Activated naive CD8-positive, alpha-beta T cell (primary cell): ENCODE results near the gene CDKN1C.

Source experiments
- H3K27ac Mint-ChIP-seq: one replicate; pipeline ENCODE4 v1.8.0; 2021; ENCODE audit warnings: mixed read lengths
- H3K27me3 Mint-ChIP-seq: one replicate; pipeline ENCODE4 v1.8.0; 2021; ENCODE audit warnings: mixed read lengths
- H3K36me3 Mint-ChIP-seq: one replicate; pipeline ENCODE4 v1.8.0; 2021; ENCODE audit warnings: mixed read lengths
- H3K4me1 Mint-ChIP-seq: one replicate; pipeline ENCODE4 v1.8.0; 2021; ENCODE audit warnings: low read depth, mixed read lengths
- H3K4me3 Mint-ChIP-seq: one replicate; pipeline ENCODE4 v1.8.0; 2021; ENCODE audit warnings: mild to moderate bottlenecking, mixed read lengths
- H3K9me3 Mint-ChIP-seq: one replicate; pipeline ENCODE4 v1.8.0; 2021; ENCODE audit warnings: low read depth, mixed read lengths

The CDKN1C gene

DNA sequence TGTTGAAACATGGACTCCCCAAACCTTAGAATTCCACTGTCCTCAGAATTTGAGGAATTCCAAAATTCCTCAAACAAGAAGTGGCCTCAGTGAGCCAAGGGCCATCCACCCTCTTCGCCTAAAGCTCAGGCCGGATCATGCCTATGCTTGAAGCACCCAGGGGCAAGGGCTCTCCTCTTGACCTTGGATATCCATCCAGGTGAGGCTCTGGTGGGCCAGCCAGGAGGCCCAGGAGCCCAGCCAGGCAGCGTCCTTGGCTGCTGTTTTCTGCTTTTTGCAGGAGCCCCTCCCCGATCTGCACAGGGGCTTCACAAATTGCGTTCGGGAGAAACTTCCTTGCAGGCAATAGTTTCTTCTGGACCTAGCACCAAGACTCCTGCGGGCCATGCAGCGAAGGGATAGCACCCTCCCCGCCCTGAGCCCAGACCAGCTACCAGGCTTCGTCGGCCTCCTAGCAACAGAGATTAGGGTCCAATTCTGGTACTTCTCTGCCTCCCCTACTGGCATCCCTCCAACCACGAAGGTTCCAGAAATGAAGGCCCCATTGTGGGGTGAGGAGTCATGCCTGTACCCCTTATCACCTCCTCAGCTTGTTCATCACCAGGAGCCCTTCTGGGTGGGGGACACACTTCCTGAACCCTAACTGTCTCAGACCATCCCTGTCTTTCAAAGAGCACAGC is 41.7 kb upstream of the CDKN1C start:
- H3K4me3 Mint-ChIP-seq, result no peak overlapping the region
- no peaks in the 10 kb centered on the region for H3K27me3 Mint-ChIP-seq
- H3K36me3 Mint-ChIP-seq, result no peaks in the 10 kb centered on the region
- peaks cover 17% of the 10 kb centered on the region for H3K4me1 Mint-ChIP-seq
- no peak overlapping the region for H3K27ac Mint-ChIP-seq
- H3K9me3 Mint-ChIP-seq, result no peaks in the 10 kb centered on the region

DNA sequence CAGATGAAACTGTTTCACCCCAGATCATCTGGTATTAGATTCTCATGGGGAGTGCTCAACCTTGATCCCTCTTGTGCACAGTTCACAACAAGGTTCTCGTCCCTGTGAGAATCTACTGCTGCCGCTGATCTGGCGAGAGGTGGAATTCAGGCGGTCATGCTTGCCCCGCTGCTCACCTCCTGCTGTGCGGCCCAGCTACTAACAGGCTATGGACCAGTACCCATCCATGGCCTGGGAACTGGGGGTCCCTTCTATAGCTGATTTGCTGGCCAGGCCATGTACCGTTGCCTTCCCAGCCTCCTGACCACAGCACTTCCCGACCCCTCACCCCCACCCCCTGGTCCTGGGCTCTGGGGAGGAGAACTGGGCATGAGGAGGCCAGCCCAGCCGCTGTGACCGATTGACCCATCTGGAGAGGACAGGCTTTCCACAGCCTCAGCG is 41.1 kb upstream of the CDKN1C start:
- Mint-ChIP-seq H3K9me3 (no peaks in the 10 kb centered on the region), H3K36me3 (no peaks in the 10 kb centered on the region), H3K4me1 (peaks cover 17% of the 10 kb centered on the region), H3K27me3 (no peaks in the 10 kb centered on the region), H3K4me3 (no peak overlapping the region), H3K27ac (no peak overlapping the region)

- Mint-ChIP-seq H3K9me3 (no peaks in the 10 kb centered on the region), H3K27me3 (no peaks in the 10 kb centered on the region), H3K36me3 (no peaks in the 10 kb centered on the region), H3K27ac (no peak overlapping the region), H3K4me1 (peaks cover 14% of the 10 kb centered on the region), H3K4me3 (no peak overlapping the region)
Observed at GRCh38 chr11:2924821-2925675, 39.5 kb upstream of the CDKN1C start.

GRCh38 chr11:2924381-2924780 is 38.8 kb upstream of the CDKN1C start:
- H3K4me1 Mint-ChIP-seq, result peaks cover 11% of the 10 kb centered on the region
- no peaks in the 10 kb centered on the region for H3K9me3 Mint-ChIP-seq
- no peak overlapping the region for H3K4me3 Mint-ChIP-seq
- H3K27ac Mint-ChIP-seq, result no peak overlapping the region
- H3K27me3 Mint-ChIP-seq, result no peaks in the 10 kb centered on the region
- H3K36me3 Mint-ChIP-seq, result no peaks in the 10 kb centered on the region

DNA sequence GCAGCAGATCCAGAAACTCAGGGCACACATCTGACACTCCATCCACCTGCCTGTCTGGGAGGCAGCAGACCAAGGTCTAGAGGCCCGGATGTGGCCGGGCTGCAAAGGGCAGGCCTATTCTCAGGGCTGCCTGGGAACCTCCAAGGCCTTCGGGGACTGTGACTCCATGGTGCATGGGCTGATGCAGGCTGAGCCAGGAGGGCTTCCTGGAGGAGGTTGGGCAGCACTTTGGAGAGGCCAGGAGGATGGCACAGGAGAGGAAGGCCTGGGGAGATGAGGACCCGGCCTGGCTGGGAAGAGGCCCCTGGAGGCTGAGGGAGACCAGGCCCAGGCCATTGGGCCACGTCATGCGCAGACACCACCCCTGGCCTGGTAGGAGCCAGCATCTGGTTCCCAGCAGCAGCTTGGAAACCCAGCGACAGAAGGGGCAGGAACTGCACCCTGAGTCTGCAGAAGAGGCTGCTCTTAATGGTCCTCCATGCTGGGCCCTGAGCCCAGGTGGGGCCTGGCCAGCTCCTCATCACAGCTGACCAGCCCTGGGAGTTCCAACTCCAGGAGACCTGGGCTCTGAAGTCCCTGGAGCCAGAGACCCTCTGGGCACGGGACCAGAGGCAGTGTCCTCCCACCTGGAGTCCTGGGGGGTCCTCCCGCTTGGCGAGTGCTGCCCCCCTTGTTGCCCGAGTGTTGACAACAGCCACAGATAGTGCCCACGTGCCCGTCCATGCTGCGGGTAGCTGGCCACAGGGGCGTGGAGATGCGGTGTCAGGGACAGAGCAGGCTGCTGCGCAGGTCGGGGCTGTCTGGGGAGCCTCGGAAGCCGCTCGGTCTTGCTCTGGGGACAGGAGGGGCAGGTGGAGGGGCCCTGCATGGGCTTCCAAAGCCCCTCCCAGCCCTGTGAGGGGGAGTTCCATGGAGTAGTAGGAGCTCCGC is 38.1 kb upstream of the CDKN1C start:
- Mint-ChIP-seq H3K4me1 (peaks cover 8% of the 10 kb centered on the region), H3K36me3 (no peaks in the 10 kb centered on the region), H3K27ac (no peak overlapping the region), H3K4me3 (no peak overlapping the region), H3K27me3 (no peaks in the 10 kb centered on the region), H3K9me3 (no peaks in the 10 kb centered on the region)

DNA sequence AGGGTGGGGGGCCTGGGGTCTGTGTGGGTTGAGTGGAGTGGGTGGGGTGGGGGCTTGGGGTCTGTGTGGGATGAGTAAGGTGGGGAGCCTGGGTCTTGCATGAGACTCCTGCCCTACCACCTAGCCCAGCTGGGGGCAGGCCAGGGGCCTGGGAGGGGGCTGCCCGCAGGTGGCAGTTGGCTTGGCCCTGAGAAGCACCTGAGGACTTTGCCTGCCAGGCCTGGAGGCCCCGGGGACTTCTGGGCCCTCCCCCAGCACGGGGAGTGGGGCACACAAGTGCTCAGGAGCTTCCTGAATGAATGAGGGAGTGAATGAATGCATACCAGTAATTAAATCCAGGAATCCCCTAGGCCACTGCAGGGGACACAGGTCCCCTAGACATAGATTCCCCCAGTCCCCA is 37.1 kb upstream of the CDKN1C start:
- H3K36me3 Mint-ChIP-seq, result no peaks in the 10 kb centered on the region
- H3K9me3 Mint-ChIP-seq, result no peaks in the 10 kb centered on the region
- H3K4me3 Mint-ChIP-seq, result no peak overlapping the region
- no peak overlapping the region for H3K27ac Mint-ChIP-seq
- H3K27me3 Mint-ChIP-seq, result no peaks in the 10 kb centered on the region
- H3K4me1 Mint-ChIP-seq, result no peaks in the 10 kb centered on the region

DNA sequence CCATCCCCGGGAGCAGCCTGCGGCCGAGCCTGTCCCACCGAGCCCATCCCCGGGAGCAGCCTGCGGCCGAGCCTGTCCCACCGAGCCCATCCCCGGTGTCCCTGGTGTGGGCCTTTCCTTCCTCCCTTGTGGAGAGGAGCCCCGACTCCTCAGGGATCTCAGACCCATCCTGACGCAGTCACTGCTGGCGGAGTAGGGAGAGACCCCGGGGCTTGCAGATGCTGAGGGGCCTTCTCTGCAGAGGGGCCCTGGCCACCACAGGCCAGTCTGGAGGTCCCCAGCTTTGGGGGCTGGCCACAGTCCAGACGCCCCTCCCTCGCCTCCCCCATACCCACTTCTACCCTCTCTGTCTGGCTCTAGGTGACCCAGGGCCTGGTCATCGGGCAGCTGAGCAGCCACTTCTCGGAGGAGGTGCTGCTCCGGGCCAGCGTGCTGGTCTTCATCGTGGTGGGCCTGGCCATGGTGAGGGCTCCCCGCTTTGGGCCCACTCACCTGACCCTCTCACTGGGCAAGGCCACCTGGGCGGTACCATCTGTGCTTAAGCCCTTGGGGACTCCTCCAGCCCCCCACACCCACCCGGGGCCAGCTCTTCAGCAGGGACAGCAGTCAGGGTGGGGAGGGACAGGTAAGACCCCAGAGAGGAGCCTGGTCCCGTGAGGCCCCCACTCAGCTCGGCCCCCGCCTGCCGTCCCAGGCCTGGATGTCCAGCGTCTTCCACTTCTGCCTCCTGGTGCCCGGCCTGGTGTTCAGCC is 36.3 kb upstream of the CDKN1C start:
- Mint-ChIP-seq H3K4me1 (no peaks in the 10 kb centered on the region), H3K27me3 (no peaks in the 10 kb centered on the region), H3K9me3 (no peaks in the 10 kb centered on the region)

GRCh38 chr11:2921261-2921660 is 35.7 kb upstream of the CDKN1C start:
- no peak overlapping the region for H3K4me3 Mint-ChIP-seq
- H3K36me3 Mint-ChIP-seq, result no peaks in the 10 kb centered on the region
- no peaks in the 10 kb centered on the region for H3K27me3 Mint-ChIP-seq

More for the DNA sequence above, 36.3 kb upstream of the CDKN1C start:
- H3K4me3 Mint-ChIP-seq, result no peak overlapping the region
- H3K36me3 Mint-ChIP-seq, result no peaks in the 10 kb centered on the region
- no peak overlapping the region for H3K27ac Mint-ChIP-seq

GRCh38 chr11:2920343-2920742 is 34.8 kb upstream of the CDKN1C start:
- H3K36me3 Mint-ChIP-seq, result no peaks in the 10 kb centered on the region
- H3K27me3 Mint-ChIP-seq, result no peaks in the 10 kb centered on the region
- H3K27ac Mint-ChIP-seq, result no peak overlapping the region
- no peaks in the 10 kb centered on the region for H3K4me1 Mint-ChIP-seq
- H3K9me3 Mint-ChIP-seq, result no peaks in the 10 kb centered on the region
- H3K4me3 Mint-ChIP-seq, result no peak overlapping the region

More at GRCh38 chr11:2921261-2921660, 35.7 kb upstream of the CDKN1C start:
- H3K9me3 Mint-ChIP-seq, result no peaks in the 10 kb centered on the region
- H3K4me1 Mint-ChIP-seq, result no peaks in the 10 kb centered on the region
- no peak overlapping the region for H3K27ac Mint-ChIP-seq

DNA sequence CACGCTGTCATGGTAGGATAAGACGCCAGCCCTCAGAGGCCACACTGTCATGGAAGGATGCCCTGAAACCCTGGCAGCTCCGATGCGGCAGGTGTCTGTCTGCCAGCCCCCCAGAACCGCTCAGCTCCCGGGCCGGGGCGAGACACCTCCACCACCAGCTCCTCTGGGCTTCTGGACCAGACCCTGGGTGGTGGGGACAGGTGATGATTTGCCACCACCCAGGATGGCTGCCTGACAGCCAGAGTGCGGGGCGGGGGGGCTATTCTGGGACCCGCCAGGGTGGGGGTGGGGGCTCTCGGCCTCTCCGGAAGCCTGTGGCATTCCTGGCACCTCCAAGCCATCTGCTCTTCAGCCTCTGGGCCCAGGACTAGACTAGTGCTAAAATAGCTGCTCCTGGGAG is 34.3 kb upstream of the CDKN1C start:
- Mint-ChIP-seq H3K4me1 (no peaks in the 10 kb centered on the region), H3K27me3 (no peaks in the 10 kb centered on the region), H3K27ac (no peak overlapping the region), H3K9me3 (no peaks in the 10 kb centered on the region), H3K4me3 (no peak overlapping the region), H3K36me3 (no peaks in the 10 kb centered on the region)

- Mint-ChIP-seq H3K4me1 (no peaks in the 10 kb centered on the region), H3K27ac (no peak overlapping the region), H3K36me3 (no peaks in the 10 kb centered on the region), H3K9me3 (no peaks in the 10 kb centered on the region), H3K27me3 (no peaks in the 10 kb centered on the region), H3K4me3 (no peak overlapping the region)
Observed at GRCh38 chr11:2919188-2919587, 33.6 kb upstream of the CDKN1C start.

- H3K4me1 Mint-ChIP-seq, result peaks cover 11% of the 10 kb centered on the region
- no peaks in the 10 kb centered on the region for H3K36me3 Mint-ChIP-seq
- H3K4me3 Mint-ChIP-seq, result no peak overlapping the region
- H3K27me3 Mint-ChIP-seq, result no peaks in the 10 kb centered on the region
- no peaks in the 10 kb centered on the region for H3K9me3 Mint-ChIP-seq
- no peak overlapping the region for H3K27ac Mint-ChIP-seq
Observed at GRCh38 chr11:2917842-2918490, 32.4 kb upstream of the CDKN1C start.

DNA sequence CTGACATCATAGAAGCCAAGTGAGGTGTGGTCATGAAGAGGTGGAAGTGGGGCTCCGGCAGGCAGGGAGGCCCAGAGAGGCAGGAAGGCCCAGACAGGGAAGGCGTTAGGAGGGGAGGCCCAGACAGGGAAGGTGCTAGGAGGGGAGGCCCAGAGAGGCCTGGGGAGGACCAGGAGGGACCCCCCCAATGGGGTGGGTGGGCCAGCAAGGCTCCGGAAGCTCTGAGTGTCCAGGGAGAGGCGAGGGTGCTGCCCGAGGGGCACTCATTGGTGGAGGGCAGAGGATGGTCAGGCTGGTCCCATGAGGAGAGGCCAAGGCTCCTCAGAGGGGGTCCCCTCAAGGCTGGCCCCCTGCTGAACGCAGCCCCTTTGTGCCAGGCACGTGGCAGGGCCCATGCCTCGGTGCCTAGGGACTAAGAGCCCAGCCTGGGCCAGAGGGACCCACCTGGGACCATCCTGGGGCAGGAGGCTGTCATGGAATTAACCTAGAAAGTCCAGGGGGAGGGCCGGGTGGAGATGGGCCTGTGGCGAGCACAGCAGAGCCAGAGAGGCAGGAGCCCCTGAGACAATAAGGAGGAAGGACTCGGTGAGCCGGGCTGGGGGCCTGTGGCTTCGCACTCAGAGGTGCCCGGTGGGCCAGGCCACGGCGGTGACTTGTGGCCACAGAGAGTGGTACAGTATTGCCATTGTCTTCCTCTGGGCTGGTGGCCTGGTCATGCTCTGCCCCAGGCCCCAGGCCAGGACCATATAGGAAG is 31.5 kb upstream of the CDKN1C start:
- Mint-ChIP-seq H3K27me3 (no peaks in the 10 kb centered on the region), H3K4me1 (peaks cover 11% of the 10 kb centered on the region), H3K36me3 (no peaks in the 10 kb centered on the region), H3K4me3 (no peak overlapping the region), H3K9me3 (no peaks in the 10 kb centered on the region), H3K27ac (no peak overlapping the region)
